H9 (cell line): Measurements from ENCODE around the gene HS6ST1. TPM values are rescaled to one million over a fixed set of nuclear protein-coding genes. Genes with fewer than 3 reads are reported as not detected.

Experiments used
- DNase-seq: peaks from one replicate; pipeline ENCODE4 v3.0.0-alpha.2; 2017
- H2AFZ ChIP-seq: one replicate; pipeline ENCODE4 v1.6.1; 2013; ENCODE audit warnings: mild to moderate bottlenecking, low read length, control low read depth, moderate library complexity
- H2AK5ac ChIP-seq: 2 replicates; pipeline ENCODE4 v1.6.1; 2013; ENCODE audit warnings: low read length, control low read depth, mixed read lengths; ENCODE audit not compliant: insufficient read length
- H2BK120ac ChIP-seq: one replicate; pipeline ENCODE4 v1.6.1; 2013; ENCODE audit warnings: low read depth, mild to moderate bottlenecking, low read length, control low read depth, inconsistent platforms; ENCODE audit not compliant: poor library complexity, severe bottlenecking
- H2BK12ac ChIP-seq: 2 replicates; pipeline ENCODE4 v1.6.1; 2013; ENCODE audit warnings: low read length, control low read depth, mixed read lengths, low read depth; ENCODE audit not compliant: insufficient read length
- H2BK15ac ChIP-seq: 2 replicates; pipeline ENCODE4 v1.6.1; 2013; ENCODE audit warnings: low read depth, low read length, control low read depth
- H2BK20ac ChIP-seq: one replicate; pipeline ENCODE4 v1.6.1; 2013; ENCODE audit warnings: low read depth, mild to moderate bottlenecking, low read length, control low read depth, inconsistent platforms; ENCODE audit not compliant: poor library complexity, severe bottlenecking
- H2BK5ac ChIP-seq: 2 replicates; pipeline ENCODE4 v1.6.1; 2013; ENCODE audit warnings: low read length, control low read depth, mixed read lengths; ENCODE audit not compliant: insufficient read length
- H3K14ac ChIP-seq: 2 replicates; pipeline ENCODE4 v1.6.1; 2013; ENCODE audit warnings: low read length, control low read depth; ENCODE audit not compliant: insufficient read depth
- H3K18ac ChIP-seq: 2 replicates; pipeline ENCODE4 v1.6.1; 2013; ENCODE audit warnings: low read depth, mild to moderate bottlenecking, mixed read lengths, low read length, control low read depth; ENCODE audit not compliant: insufficient read length
- H3K23ac ChIP-seq: 2 replicates; pipeline ENCODE4 v1.6.1; 2013; ENCODE audit warnings: low read length, control low read depth, mixed read lengths, low read depth; ENCODE audit not compliant: insufficient read length
- H3K23me2 ChIP-seq: 2 replicates; pipeline ENCODE4 v1.6.1; 2013; ENCODE audit warnings: low read depth, mild to moderate bottlenecking, mixed read lengths, low read length, control low read depth; ENCODE audit not compliant: insufficient read length, poor library complexity, severe bottlenecking
- H3K27ac ChIP-seq: 2 replicates; pipeline ENCODE4 v1.5.1; 2013; ENCODE audit warnings: low read length, control low read depth, mixed read lengths, low read depth; ENCODE audit not compliant: insufficient read length
- H3K27me3 ChIP-seq: 2 replicates; pipeline ENCODE4 v1.6.1; 2013; ENCODE audit warnings: low read length, control low read depth, inconsistent platforms; ENCODE audit not compliant: insufficient read depth
- H3K4ac ChIP-seq: 2 replicates; pipeline ENCODE4 v1.6.1; 2013; ENCODE audit warnings: low read depth, mild to moderate bottlenecking, control low read depth, inconsistent platforms, low read length, moderate library complexity
- H3K4me1 ChIP-seq: 2 replicates; pipeline ENCODE4 v1.6.1; 2013; ENCODE audit warnings: low read length, control low read depth, inconsistent platforms; ENCODE audit not compliant: insufficient read depth
- H3K4me2 ChIP-seq: 2 replicates; pipeline ENCODE4 v1.6.1; 2013; ENCODE audit warnings: low read length, control low read depth, mixed read lengths; ENCODE audit not compliant: insufficient read length, insufficient read depth
- H3K56ac ChIP-seq: 2 replicates; pipeline ENCODE4 v1.6.1; 2013; ENCODE audit warnings: low read depth, mild to moderate bottlenecking, mixed read lengths, low read length, control low read depth; ENCODE audit not compliant: insufficient read length
- H3K79me1 ChIP-seq: 2 replicates; pipeline ENCODE4 v1.6.1; 2013; ENCODE audit warnings: low read depth, mild to moderate bottlenecking, moderate library complexity, low read length, control low read depth, inconsistent platforms; ENCODE audit not compliant: insufficient read depth, poor library complexity, severe bottlenecking
- H3K79me2 ChIP-seq: 2 replicates; pipeline ENCODE4 v1.6.1; 2013; ENCODE audit warnings: low read length, control low read depth, inconsistent platforms; ENCODE audit not compliant: insufficient read depth
- H3K9ac ChIP-seq: 2 replicates; pipeline ENCODE4 v1.6.1; 2013; ENCODE audit warnings: low read length, control low read depth, mixed read lengths; ENCODE audit not compliant: insufficient read length; ENCODE audit errors: extremely low read depth
- H3K9me3 ChIP-seq: one replicate; pipeline ENCODE4 v1.6.1; 2013; ENCODE audit warnings: low read depth, low read length, inconsistent platforms; ENCODE audit not compliant: control insufficient read depth
- H3T11ph ChIP-seq: one replicate; pipeline ENCODE4 v1.6.1; 2013; ENCODE audit warnings: mild to moderate bottlenecking, low read length, control low read depth, inconsistent platforms
- H4K20me1 ChIP-seq: one replicate; pipeline ENCODE4 v1.6.1; 2013; ENCODE audit not compliant: control insufficient read depth, insufficient read length, insufficient read depth
- H4K5ac ChIP-seq: 2 replicates; pipeline ENCODE4 v1.6.1; 2013; ENCODE audit warnings: low read depth, mild to moderate bottlenecking, mixed read lengths, low read length, control low read depth; ENCODE audit not compliant: insufficient read length
- H4K8ac ChIP-seq: replicated peaks from 2 replicates; pipeline ENCODE4 v1.6.1; 2013; ENCODE audit warnings: low read length, control low read depth, mixed read lengths, low read depth; ENCODE audit not compliant: insufficient read length
- H4K91ac ChIP-seq: 2 replicates; pipeline ENCODE4 v1.6.1; 2013; ENCODE audit warnings: low read depth, mild to moderate bottlenecking, moderate library complexity, mixed read lengths, low read length, control low read depth; ENCODE audit not compliant: insufficient read length
- H3K27ac Mint-ChIP-seq, 3 experiments: 2 replicates in 2 of 3; 3 replicates in 1 of 3; pipeline ENCODE4 v1.8.0; 2020 to 2021; ENCODE audit warnings: mixed read lengths in 3 of 3, mild to moderate bottlenecking in 1 of 3, moderate library complexity in 1 of 3
- H3K27me3 Mint-ChIP-seq: 2 replicates; pipeline ENCODE4 v1.8.0; 2021; ENCODE audit warnings: low read depth, mild to moderate bottlenecking, moderate library complexity, mixed read lengths
- H3K36me3 Mint-ChIP-seq, 3 experiments: 2 replicates in 2 of 3; 3 replicates in 1 of 3; pipeline ENCODE4 v1.8.0; 2020 to 2021; ENCODE audit warnings: low read depth in 3 of 3, mixed read lengths in 3 of 3; ENCODE audit not compliant: insufficient read depth in 1 of 3
- H3K4me1 Mint-ChIP-seq, 2 experiments: 2 replicates each; pipeline ENCODE4 v1.8.0; 2020; ENCODE audit warnings: mixed read lengths in 2 of 2
- H3K4me3 Mint-ChIP-seq, 2 experiments: 2 replicates in 1 of 2; 3 replicates in 1 of 2; pipeline ENCODE4 v1.8.0; 2020 to 2021; ENCODE audit warnings: mild to moderate bottlenecking in 2 of 2, mixed read lengths in 2 of 2, moderate library complexity in 1 of 2
- H3K9me3 Mint-ChIP-seq, 2 experiments: 2 replicates in 1 of 2; 3 replicates in 1 of 2; pipeline ENCODE4 v1.8.0; 2020; ENCODE audit warnings: mild to moderate bottlenecking in 2 of 2, mixed read lengths in 2 of 2, moderate library complexity in 1 of 2
- WGBS: extraction: QIAGEN DNeasy Blood & Tissue Kit; methylation state at CpG from one replicate; pipeline ENCODE4 v1.1.7; 2013; ENCODE audit warnings: missing lambda C conversion rate, low lambda C conversion rate, mixed read lengths; ENCODE audit not compliant: insufficient read length; ENCODE audit errors: extremely low coverage; 5-methylcytosine and 5-hydroxymethylcytosine counted together
- total RNA-seq: library from RNA; stranded (reverse); gene quantifications from 2 replicates; pipeline ENCODE4 v1.2.1, GENCODE V29; 2021
- TF ChIP-seq, protein P1 (sequence below): fragments of 200-600 bp; sonication (generic); conservative IDR thresholded peaks from 3 replicates; pipeline ENCODE4 v1.8.0; 2021; ENCODE audit warnings: antibody characterized with exemption, mild to moderate bottlenecking

Gene HS6ST1
- total RNA-seq, 1 experiment from 2014 or later: 60.2 TPM

DNA sequence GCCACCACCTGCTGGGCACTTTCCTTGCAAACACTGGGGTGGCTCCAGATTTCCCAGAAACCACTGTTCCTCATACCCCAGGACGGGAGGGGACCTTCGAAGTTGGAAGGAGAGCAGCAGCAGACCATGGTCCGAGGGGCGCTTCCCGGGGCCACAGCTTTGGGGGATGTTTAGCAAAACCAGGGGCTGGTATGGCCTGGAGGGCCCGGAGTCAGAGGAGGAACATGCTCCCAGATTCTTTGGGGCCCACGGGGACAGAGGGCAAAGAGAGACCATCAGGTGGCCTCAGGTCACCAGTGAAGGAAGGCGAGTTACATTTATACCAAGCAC lies 25.3 kb downstream of the HS6ST1 start:
- no peaks in the 10 kb centered on the region for H4K20me1 ChIP-seq
- H3K27me3 Mint-ChIP-seq: no peaks in the 10 kb centered on the region
- H2AK5ac ChIP-seq: no peak overlapping the region
- no peak overlapping the region for H3K56ac ChIP-seq
- no peak for DNase-seq
- H3K23ac ChIP-seq: no peak overlapping the region
- H2AFZ ChIP-seq: no peak overlapping the region
- H3T11ph ChIP-seq: no peak overlapping the region
- no peak overlapping the region for H2BK120ac ChIP-seq
- H3K14ac ChIP-seq: no peak overlapping the region; the same call in 1 of the 2 replicates
- no peaks in the 10 kb centered on the region for H3K27me3 ChIP-seq
- no peaks in the 10 kb centered on the region for H3K9me3 ChIP-seq
- H3K4me3 Mint-ChIP-seq: no peak overlapping the region
- H3K4me1 Mint-ChIP-seq: peaks cover 39 to 44% of the 10 kb centered on the region in 2 experiments
- H4K5ac ChIP-seq: no peak overlapping the region
- H3K79me1 ChIP-seq: peaks cover 7% of the 10 kb centered on the region
- TF ChIP-seq, protein P1, sequence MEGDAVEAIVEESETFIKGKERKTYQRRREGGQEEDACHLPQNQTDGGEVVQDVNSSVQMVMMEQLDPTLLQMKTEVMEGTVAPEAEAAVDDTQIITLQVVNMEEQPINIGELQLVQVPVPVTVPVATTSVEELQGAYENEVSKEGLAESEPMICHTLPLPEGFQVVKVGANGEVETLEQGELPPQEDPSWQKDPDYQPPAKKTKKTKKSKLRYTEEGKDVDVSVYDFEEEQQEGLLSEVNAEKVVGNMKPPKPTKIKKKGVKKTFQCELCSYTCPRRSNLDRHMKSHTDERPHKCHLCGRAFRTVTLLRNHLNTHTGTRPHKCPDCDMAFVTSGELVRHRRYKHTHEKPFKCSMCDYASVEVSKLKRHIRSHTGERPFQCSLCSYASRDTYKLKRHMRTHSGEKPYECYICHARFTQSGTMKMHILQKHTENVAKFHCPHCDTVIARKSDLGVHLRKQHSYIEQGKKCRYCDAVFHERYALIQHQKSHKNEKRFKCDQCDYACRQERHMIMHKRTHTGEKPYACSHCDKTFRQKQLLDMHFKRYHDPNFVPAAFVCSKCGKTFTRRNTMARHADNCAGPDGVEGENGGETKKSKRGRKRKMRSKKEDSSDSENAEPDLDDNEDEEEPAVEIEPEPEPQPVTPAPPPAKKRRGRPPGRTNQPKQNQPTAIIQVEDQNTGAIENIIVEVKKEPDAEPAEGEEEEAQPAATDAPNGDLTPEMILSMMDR: no peak
- H4K8ac ChIP-seq: no peak overlapping the region
- no peaks in the 10 kb centered on the region for H3K9me3 Mint-ChIP-seq
- no peak overlapping the region for H3K18ac ChIP-seq
- H3K4me1 ChIP-seq: peaks cover 18% of the 10 kb centered on the region; the same call in 1 of the 2 replicates
- WGBS: no CpG with 5 or more reads among the region's 8 CpGs
- H3K36me3 Mint-ChIP-seq: peaks cover 7 to 18% (median 13%) of the 10 kb centered on the region in 3 experiments
- H2BK20ac ChIP-seq: no peak overlapping the region
- H2BK5ac ChIP-seq: no peak overlapping the region
- no peak overlapping the region for H2BK15ac ChIP-seq
- H3K4me2 ChIP-seq: no peak overlapping the region
- H3K79me2 ChIP-seq: peaks cover 16% of the 10 kb centered on the region; the same call in 1 of the 2 replicates
- no peak overlapping the region for H3K4ac ChIP-seq
- no peak overlapping the region for H2BK12ac ChIP-seq
- H3K27ac ChIP-seq: no peak overlapping the region
- H3K9ac ChIP-seq: no peak overlapping the region
- H3K27ac Mint-ChIP-seq: peak overlapping the region; percentile 36 to 84 (median 68); a peak in 2 of 7 replicates
- H4K91ac ChIP-seq: no peak overlapping the region
- H3K23me2 ChIP-seq: no peaks in the 10 kb centered on the region
